ENCODE measurements around the gene C14orf119. TPM values are rescaled to one million over a fixed set of nuclear protein-coding genes. Genes with fewer than 3 reads are reported as not detected.

Gene C14orf119
- total RNA-seq, 6 experiments from 2014 or later, result 10.7 to 22.6 (median 14.1) TPM

- intact Hi-C loops (cut with DNase I), result no loop called here
- 55% methylated on average over 1 of the region's 1 CpG for WGBS (ENCODE audit: insufficient coverage, low coverage, low lambda C conversion rate, missing lambda C conversion rate)
- no peaks in the 10 kb centered on the region for H3K27me3 ChIP-seq
- ATAC-seq (no peak), DNase-seq (no peak)
- H3K36me3 ChIP-seq, result peaks cover 8 to 90% (median 49%) of the 10 kb centered on the region in 4 donors
- peaks cover 0 to 13% (median 4%) of the 10 kb centered on the region in 4 donors for H3K4me1 ChIP-seq
- H3K9me3 ChIP-seq, result no peaks in the 10 kb centered on the region
- no peak overlapping the region for H3K27ac ChIP-seq
- TF ChIP-seq POLR2A (IDR thresholded peaks at IDR 0.05) (no peak), CTCF (IDR thresholded peaks at IDR 0.05) (no peak)
- H3K4me3 ChIP-seq, result no peak overlapping the region
Observed at GRCh38 chr14:23080474-23080873, 14.8 kb upstream of the C14orf119 start.

GRCh38 chr14:23085458-23085857 lies 9.8 kb upstream of the C14orf119 start:
- H3K36me3 ChIP-seq, result peaks cover 21 to 91% (median 40%) of the 10 kb centered on the region in 4 donors
- no peak for TF ChIP-seq CTCF (IDR thresholded peaks at IDR 0.05)
- TF ChIP-seq POLR2A (IDR thresholded peaks at IDR 0.05), result no peak
- no peaks in the 10 kb centered on the region for H3K9me3 ChIP-seq
- no peak for ATAC-seq
- H3K4me1 ChIP-seq, result no peaks in the 10 kb centered on the region
- no peak overlapping the region for H3K27ac ChIP-seq
- intact Hi-C loops (cut with DNase I), result no loop called here
- H3K27me3 ChIP-seq, result no peaks in the 10 kb centered on the region
- no peak for DNase-seq
- no peak overlapping the region for H3K4me3 ChIP-seq
- 70% methylated on average over 3 of the region's 3 CpGs for WGBS (ENCODE audit: insufficient coverage, low coverage, low lambda C conversion rate, missing lambda C conversion rate)

- ATAC-seq (no peak), DNase-seq (no peak)
- Histone ChIP-seq H3K4me1 (no peaks in the 10 kb centered on the region), H3K4me3 (no peak overlapping the region), H3K27ac (no peak overlapping the region), H3K36me3 (peaks cover 14 to 89% (median 34%) of the 10 kb centered on the region in 4 donors), H3K9me3 (no peaks in the 10 kb centered on the region), H3K27me3 (no peaks in the 10 kb centered on the region)
- TF ChIP-seq CTCF (IDR thresholded peaks at IDR 0.05) (no peak), POLR2A (IDR thresholded peaks at IDR 0.05) (no peak)
- intact Hi-C loops (cut with DNase I), result no loop called here
- WGBS (ENCODE audit: insufficient coverage, low coverage, low lambda C conversion rate, missing lambda C conversion rate), result no CpG with 5 or more reads among the region's 1 CpG
Observed at GRCh38 chr14:23086565-23086964, 8.7 kb upstream of the C14orf119 start.

GRCh38 chr14:23089498-23090253 lies 5.6 kb upstream of the C14orf119 start:
- TF ChIP-seq CTCF (IDR thresholded peaks at IDR 0.05), result no peak
- TF ChIP-seq POLR2A (IDR thresholded peaks at IDR 0.05), result no peak
- H3K4me1 ChIP-seq, result peaks cover 0 to 11% (median 4%) of the 10 kb centered on the region in 4 donors
- DNase-seq, result no peak
- no peak for ATAC-seq
- intact Hi-C loops (cut with DNase I), result no loop called here
- H3K36me3 ChIP-seq, result peaks cover 16 to 83% (median 31%) of the 10 kb centered on the region in 4 donors
- no peaks in the 10 kb centered on the region for H3K27me3 ChIP-seq
- 64% methylated on average over 7 of the region's 12 CpGs for WGBS (ENCODE audit: insufficient coverage, low coverage, low lambda C conversion rate, missing lambda C conversion rate)
- no peak overlapping the region for H3K27ac ChIP-seq
- no peak overlapping the region for H3K4me3 ChIP-seq
- H3K9me3 ChIP-seq, result no peaks in the 10 kb centered on the region
